ENCODE data around the gene TTC39B.
A peak's percentile ranks its signal among the peaks of the same experiment; 100 is the strongest.

TTC39B gene

DNA sequence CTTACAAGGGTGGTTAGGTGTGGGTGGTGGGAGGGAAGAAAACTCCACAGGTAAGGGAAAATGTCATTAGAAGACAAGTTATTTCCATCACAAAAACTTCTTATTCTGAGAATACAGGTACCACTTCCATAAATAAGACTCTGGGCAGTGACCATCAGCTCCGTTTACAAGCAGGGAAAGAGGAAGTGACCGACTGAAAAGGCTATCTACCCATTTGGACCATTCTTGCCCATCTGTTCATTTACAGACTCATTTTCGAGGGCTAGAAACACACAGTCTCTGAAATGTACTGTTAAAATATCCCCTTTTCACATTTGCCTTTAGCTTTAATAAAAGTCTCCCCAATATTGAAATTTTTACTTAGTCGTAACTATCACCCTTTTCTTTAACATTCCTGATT is 79.5 kb downstream of the TTC39B start:
- no peak for DNase-seq (ENCODE audit: low read depth, low spot score)

GRCh38 chr9:15225564-15226126 is 81.4 kb downstream of the TTC39B start:
- DNase-seq (ENCODE audit: low read depth, low spot score): no peak

GRCh38 chr9:15222313-15222712 is 84.7 kb downstream of the TTC39B start:
- no peak for DNase-seq (ENCODE audit: low read depth, low spot score)

GRCh38 chr9:15221746-15222145 is 85.3 kb downstream of the TTC39B start:
- no peak for DNase-seq (ENCODE audit: low read depth, low spot score)

DNA sequence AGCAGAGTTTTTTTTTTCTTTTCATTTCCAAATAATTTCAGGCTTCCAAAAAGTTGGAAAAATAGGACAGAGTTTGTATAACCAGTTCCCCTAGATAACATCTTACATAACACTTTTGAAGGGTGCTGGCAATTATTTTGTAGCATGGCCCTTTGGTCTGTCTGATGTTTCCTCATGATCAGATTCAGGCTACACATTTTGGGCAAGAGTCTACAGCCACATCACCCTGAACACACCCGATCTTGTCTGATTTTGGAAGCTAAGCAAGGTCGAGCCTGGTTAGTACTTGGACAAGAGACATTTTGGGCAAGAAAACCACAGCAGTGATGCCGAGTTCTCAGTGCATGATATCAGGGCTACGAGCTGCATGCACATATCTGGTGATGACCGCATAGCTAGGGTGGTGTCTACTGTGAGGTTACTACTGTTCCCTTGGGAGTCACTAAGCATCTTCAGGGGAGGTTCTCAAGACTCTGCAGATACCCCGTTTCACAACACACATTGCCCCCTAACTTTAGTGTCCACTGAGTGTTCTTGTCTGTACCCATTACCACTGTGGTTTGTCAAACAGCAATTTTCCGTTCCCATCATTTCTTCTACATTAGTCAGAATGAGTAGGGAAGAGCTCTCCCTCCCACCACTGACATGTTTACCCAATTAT is 86.2 kb downstream of the TTC39B start:
- DNase-seq (ENCODE audit: low read depth, low spot score): no peak

DNA sequence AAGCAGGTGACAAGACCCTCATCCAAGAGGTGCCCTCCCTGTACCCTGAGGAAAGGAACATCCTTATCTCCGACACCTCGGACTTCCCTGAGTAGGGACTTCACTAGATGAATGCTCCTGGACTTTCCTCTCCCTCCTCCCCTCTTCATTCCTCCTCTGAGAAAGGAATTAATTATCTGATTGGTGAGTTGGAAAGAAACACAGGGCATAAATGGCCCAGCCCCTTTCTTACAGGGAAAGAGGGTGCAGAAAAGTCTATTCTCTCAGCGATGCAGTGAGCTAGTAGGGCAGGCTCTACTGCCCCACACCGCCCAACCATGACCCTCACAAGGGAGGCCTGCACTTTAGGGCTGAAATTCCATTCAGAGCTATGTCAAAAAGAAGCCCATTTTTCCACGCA is 87.5 kb downstream of the TTC39B start:
- no peak for DNase-seq (ENCODE audit: low read depth, low spot score)

- no peak for DNase-seq (ENCODE audit: low read depth, low spot score)
These were observed 88.0 kb downstream of the TTC39B start for GRCh38 chr9:15218994-15219393.

- DNase-seq (ENCODE audit: low read depth, low spot score): no peak
These were observed 93.8 kb downstream of the TTC39B start for GRCh38 chr9:15213249-15213648.

DNA sequence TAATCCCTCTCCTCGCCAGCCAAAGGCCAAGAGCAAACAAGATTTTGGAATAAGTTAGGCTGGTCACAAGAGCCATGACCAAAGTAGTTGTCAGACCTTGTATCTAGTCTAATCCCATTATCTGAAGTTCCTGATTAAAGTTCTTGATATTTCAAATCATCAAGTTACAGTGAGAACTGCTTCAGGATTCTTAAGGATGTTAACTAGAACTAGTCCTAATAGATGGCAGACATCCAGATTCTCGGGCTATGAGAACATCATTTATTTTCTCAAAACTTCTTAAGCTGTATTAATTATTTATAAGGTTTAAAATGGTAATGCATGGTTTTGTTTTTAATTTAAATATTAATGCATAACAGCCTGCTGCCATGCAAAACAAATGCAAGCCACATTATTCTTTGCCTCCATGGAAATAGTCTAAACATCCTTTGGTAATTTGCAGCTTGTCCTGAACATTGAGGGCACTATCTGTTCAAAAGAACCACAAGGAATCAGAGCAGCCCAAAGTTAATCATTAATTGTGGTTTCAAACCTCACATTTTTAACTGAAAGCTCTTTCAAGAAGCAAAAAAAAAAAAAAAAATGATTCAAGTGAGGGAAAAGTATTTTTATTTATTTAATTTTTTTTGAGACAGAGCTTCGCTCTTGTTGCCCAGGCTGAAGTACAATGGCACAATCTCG is 95.1 kb downstream of the TTC39B start:
- DNase-seq (ENCODE audit: low read depth, low spot score): no peak

- DNase-seq (ENCODE audit: low read depth, low spot score): peak; percentile 51
These were observed 95.7 kb downstream of the TTC39B start for GRCh38 chr9:15211160-15211814.

DNA sequence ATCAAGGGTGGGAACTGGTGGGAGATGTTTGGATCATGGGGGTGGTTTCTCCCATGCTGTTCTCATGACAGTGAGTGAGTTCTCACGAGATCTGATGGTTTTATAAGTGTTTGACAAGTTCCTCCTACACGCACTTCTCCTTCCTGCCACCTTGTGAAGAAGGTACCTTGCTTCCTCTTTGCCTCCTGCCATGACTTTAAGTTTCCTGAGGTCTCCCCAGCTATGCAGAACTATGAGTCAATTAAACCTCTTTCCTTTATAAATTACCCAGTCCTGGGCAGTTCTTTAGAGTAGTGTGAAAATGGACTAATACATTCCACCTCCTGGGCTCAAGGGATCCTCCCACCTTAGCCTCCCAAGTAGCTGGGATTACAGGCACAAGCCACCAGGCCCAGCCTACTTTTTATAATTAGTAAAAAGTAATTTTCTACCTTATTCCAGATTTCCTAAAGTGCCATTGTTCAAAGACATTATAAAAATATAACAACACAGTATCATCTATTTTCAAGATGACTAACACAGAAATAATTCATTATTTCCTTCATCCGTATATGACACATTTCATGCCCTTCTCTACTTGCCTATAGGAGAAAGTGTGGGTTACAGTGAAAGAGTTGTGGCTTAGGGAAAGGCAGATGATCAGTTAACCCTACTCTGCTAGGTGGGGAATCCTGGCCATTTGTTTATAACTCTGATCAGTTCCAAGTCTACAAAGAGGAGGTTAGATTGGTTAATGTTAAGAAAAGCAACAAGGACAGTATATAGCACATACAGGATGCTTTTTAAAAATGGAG is 99.9 kb downstream of the TTC39B start:
- no peak for DNase-seq (ENCODE audit: low read depth, low spot score)

DNA sequence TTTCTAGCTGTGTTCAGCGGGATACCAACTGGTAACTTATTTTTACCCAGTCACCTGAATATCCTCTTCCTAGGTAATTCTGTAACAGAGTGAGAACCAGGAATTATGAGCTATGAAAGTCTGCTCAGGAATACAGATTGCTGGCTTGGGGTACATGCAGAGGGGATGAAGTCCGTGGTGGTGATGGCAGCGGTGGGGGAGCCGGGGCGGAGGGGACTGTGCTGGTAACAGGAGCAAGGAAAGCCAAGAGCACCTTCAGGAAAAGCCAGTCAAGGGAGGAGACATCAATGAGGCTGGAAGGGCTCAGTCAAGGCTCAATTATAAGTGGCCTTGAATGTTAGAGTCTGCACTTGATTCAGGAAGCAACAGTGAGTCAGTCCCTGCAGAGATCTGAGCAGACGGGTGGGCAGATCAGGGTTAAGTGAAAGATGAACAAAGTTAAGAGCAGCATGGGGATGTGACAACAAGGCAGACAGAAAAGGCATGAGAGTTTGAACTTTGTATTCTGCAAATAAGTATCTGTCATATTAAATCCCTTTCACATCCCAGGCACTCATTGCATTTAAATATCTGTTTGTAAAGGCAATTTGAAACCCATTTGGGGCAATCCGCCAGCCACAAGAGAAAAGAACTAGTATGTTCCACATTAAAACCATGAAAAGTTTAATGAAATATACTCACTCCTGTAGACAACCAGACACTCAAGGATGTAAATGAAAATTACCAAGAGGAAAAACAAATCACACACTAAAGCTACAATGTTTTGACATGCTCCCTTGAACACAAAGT is 101.2 kb downstream of the TTC39B start:
- DNase-seq (ENCODE audit: low read depth, low spot score): no peak

DNA sequence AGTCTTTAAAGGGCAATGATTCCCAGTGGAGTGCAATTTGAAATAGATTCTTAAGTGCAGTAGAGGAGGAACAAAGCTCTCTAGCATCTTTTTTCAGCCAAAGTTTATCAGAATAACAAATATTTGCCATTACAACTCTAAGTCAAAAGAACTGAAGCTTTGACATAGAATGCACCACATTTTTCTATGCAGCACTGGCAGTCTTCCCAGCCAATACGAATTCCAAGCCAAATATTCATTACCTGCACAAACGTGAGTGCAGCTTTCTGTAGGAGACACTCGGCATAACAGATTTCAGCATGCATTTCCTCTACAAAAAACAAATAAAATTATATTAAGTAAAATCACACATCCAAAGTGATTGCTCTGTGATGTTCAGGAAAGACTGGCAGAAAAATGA is 103.4 kb downstream of the TTC39B start:
- no peak for DNase-seq (ENCODE audit: low read depth, low spot score)

DNA sequence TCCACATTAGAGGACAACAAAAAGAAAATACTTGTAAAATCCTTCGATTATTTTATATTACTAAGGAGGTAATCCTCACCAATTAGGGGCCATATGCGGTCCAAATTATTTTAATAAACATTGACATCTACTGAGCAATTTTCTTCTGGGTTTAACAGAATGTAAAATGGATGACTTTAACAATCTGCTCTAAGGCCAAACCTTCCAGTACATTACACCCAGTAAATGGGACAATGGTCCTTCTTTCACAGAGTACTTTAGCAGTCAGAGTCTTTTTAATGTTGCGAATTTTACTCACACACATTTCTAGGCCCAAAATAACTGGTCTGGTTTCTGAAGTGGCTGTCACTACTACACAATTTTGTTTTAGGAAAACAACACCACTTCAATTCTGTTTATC is 106.9 kb downstream of the TTC39B start:
- DNase-seq (ENCODE audit: low read depth, low spot score): no peak

DNA sequence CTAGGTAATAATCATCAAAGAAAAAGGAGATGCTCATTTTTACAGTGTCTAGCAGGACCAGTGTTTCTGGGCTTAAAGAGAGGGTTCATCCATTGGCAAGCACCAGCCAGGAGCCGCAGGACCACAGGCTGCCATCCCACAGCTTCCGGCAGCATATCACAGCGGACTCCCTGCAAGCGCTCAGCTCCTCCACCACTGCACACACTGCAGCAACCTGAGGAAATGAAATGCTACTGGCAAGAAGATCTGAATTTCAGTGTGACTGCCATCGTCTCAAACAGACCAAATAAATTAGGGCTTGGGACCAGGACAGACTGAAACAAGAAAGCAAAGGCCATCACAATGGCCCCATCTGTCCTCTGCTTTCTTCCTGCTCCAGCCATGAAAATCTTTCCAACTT is 114.2 kb downstream of the TTC39B start:
- no peak for DNase-seq (ENCODE audit: low read depth, low spot score)

GRCh38 chr9:15191378-15191777 is 115.6 kb downstream of the TTC39B start:
- DNase-seq (ENCODE audit: low read depth, low spot score): no peak

DNA sequence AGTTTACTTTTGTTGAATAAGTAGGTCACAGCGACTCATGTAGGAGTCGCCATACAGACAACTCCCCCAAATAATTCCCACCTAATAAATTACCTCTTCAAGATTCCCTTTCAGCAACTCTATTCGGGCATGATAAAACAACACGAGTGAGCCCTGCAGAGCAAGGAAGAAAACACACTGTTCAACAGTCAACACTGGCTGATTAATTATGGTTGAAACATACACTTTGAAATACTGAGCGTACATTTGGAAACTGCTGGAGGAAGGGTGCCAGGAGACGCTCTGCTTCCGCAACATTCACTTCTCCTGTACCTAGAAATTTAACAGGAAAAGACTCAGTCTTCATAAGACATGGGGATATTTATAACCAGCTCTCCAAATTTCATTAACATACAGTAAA is 117.5 kb downstream of the TTC39B start:
- no peak for DNase-seq (ENCODE audit: low read depth, low spot score)

GRCh38 chr9:15187589-15187988 is 119.4 kb downstream of the TTC39B start:
- no peak for DNase-seq (ENCODE audit: low read depth, low spot score)

DNA sequence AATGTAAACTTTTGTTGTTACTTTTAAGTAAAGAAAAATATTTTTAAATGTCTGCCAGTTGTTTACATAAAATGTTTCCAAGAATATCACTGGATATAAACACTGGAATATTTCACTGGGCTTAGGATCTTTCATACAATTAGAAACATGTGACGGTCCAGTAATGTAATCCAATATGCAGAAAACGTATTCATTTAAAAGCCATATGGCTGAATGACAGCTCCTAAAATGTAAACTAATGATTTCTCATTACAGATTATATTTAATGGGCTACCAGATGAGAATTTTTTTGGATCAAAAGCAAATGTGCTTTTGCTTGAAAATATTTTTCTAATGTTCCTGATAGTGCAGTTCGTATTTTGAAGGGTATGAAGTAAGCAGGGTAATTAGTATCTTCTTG is 124.3 kb downstream of the TTC39B start:
- no peak for DNase-seq (ENCODE audit: low read depth, low spot score)

DNA sequence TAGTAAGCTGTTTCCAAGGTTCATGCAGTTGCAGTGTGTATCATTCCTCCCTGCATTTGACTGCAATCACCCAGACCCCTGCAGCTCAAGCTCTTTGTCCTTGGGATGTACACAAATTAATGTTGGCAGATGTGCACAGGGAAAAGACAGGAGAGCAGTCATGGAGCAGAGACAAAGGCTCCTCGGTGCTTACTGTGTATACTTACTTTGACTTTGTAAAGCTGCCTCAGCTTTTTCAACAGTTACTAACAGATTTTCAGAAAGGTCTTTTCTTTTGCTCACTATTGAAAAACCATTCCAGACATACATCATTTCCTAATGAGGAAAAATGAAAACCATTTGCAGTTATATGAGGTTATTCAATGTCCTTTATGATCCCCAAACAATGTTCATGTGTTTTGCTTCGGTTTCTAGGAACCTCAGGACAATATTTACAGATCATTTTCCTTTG is 124.9 kb downstream of the TTC39B start:
- no peak for DNase-seq (ENCODE audit: low read depth, low spot score)

DNA sequence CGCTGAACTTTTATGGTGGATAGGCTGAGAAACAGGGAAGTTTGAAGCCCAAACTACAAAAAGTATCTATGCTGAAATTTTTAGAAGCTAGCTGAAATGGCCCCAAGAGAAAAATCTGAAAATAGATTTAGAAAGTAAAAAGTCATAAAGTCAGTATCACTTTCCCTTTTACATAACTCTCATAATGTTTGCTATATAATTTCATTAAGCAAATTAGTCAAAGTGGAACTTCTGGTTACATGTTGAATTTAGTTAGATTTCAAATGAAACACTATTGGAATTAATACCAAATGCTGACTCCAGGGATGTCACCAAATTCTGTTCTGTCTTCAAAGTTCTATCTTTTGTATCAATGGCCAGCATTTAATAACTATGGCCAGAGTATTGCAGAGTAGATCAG is 126.9 kb downstream of the TTC39B start:
- no peak for DNase-seq (ENCODE audit: low read depth, low spot score)
